ACHN (cell line): ENCODE data around the gene GALNT14.

ENCODE experiments used
- DNase-seq: peaks from one replicate; pipeline ENCODE4 v3.0.0-alpha.2; 2015
- in situ Hi-C: cut with HindIII; loops from 2 replicates; pipeline ENCODE4 v1.10.0; 2017; ENCODE audit warnings: low sequenced_read_pairs, low pct_ligation_motif_present, low pct_unique_long_range_greater_than_20kb

Gene GALNT14

GRCh38 chr2:31069643-31070325 is 68.5 kb downstream of the GALNT14 start:
- DNase-seq = no peak
- in situ Hi-C loops = no loop called here

GRCh38 chr2:31067259-31067658 is 71.0 kb downstream of the GALNT14 start:
- in situ Hi-C loops = no loop called here
- no peak for DNase-seq

GRCh38 chr2:31066551-31066950 is 71.7 kb downstream of the GALNT14 start:
- DNase-seq = no peak
- in situ Hi-C loops = no loop called here

GRCh38 chr2:31066086-31066485 is 72.2 kb downstream of the GALNT14 start:
- in situ Hi-C loops = no loop called here
- DNase-seq = no peak

DNA sequence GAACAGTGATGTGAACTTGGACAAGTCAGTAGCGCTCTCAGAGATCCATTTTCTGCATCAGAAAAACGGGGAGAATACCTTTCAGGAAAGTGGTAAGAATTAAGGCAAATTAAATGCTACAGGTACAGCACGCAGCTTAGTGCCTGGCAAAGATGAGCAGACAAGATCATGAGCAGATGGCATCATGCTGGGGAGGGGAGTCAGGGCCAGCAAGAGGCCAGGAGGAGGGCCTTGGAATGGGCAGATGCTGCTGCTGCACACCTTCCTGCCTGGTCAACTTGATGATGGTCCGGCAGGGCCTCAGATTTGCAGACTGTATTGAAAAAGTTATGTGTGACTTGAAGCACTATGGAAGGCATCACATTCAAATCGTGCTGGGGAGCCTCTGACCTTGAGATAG is 72.9 kb downstream of the GALNT14 start:
- no peak for DNase-seq
- in situ Hi-C loops = no loop called here

- in situ Hi-C loops = no loop called here
- DNase-seq = peak; percentile 45
These were observed 77.8 kb downstream of the GALNT14 start for GRCh38 chr2:31060397-31060796.

GRCh38 chr2:31058096-31059035 is 79.9 kb downstream of the GALNT14 start:
- no peak for DNase-seq
- in situ Hi-C loops = no loop called here

DNA sequence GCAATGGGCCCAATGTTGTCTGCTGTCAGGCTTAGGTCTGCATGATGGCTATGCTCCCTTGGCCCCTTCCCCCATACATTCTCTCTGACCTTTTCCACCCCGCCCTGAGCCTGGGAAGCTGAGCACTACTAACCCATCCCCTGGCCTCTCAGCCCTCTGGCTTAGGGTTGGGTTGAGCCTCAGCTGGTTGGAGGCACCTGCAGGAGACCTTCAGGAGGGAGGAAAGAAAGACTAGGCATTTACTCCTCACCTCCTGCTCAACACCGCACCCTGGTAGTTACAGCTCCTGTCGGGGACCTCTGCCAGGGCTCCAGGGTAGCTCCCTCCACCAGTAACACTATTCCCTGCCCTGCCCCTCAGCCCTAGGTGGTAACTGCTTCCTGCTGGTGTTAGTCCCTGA is 80.5 kb downstream of the GALNT14 start:
- in situ Hi-C loops = no loop called here
- no peak for DNase-seq

GRCh38 chr2:31055938-31056337 is 82.3 kb downstream of the GALNT14 start:
- DNase-seq = no peak
- in situ Hi-C loops = no loop called here

DNA sequence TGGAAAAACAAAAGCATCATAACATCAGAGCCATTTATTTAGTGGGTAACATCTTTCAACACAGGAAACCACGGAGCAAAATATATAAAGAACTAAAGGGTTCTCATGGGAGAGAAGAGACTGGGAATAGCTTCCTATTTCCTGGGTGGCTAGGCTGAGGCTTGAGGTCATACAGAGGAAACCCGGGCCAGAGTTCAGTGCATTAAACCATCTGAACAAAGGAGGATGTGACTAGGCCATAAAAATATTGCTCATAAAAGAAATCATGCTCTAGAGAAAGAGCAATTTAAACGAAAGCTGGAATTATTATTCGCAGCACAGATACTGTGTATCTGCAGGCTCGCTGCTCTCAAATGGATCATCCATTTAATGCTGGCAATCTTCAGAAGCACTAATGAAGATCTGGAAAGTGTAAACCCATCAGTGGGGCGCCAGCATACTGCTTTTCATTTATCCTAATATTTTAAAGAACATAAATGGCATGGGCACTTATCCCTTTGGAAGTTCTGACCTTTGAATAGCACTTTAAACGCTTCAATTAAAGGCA is 83.3 kb downstream of the GALNT14 start:
- DNase-seq = no peak
- in situ Hi-C loops = no loop called here

- in situ Hi-C loops = no loop called here
- no peak for DNase-seq
These were observed 84.1 kb downstream of the GALNT14 start for GRCh38 chr2:31053929-31054782.

- DNase-seq = no peak
- in situ Hi-C loops = no loop called here
These were observed 86.0 kb downstream of the GALNT14 start for GRCh38 chr2:31052284-31052683.

- in situ Hi-C loops = no loop called here
- no peak for DNase-seq
These were observed 86.7 kb downstream of the GALNT14 start for GRCh38 chr2:31051258-31052140.

GRCh38 chr2:31049916-31050588 is 88.2 kb downstream of the GALNT14 start:
- DNase-seq = no peak
- in situ Hi-C loops = no loop called here

DNA sequence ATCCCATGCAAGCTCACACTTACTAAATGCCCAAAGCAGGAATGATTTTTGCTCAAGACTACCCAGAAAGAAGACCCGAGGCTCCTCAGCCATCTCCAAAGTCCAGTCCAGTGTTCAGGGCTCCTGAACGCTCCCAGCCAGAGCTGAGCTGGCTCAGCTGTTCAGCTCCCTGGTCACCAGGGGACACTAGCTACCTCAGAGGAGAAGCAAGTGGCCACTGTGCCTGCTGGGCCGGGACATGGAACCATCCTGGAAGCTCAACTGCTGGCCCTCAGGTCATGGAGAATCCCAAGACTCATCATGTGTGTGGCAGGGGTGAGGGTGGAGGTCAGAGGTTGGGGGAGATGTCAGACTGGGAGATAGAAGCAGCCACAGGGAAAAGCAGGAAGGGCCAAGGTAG is 89.0 kb downstream of the GALNT14 start:
- DNase-seq = no peak
- in situ Hi-C loops = no loop called here

GRCh38 chr2:31047599-31047998 is 90.6 kb downstream of the GALNT14 start:
- in situ Hi-C loops = no loop called here
- no peak for DNase-seq

GRCh38 chr2:31038385-31038784 is 99.9 kb downstream of the GALNT14 start:
- in situ Hi-C loops = no loop called here
- DNase-seq = peak; percentile 13
